ENCODE measurements around the gene MADD. TPM values are rescaled to one million over a fixed set of nuclear protein-coding genes. Genes with fewer than 3 reads are reported as not detected.

Gene MADD
- total and polyA plus RNA-seq, 2 donors (not counting 3 experiments of a cell fraction or from before 2014, with no cell fraction given) = 35.3 to 36.8 TPM

GRCh38 chr11:47264119-47264518 is 5.8 kb upstream of the MADD start:
- ChIA-PET POLR2A (no interaction called here), CTCF (interaction anchor here (3.2 kb wide), 1 partner anchor 30 kb away, joined by 10 read pairs; no protein-coding TSS in a partner anchor)
- TF ChIP-seq EZH2 (IDR thresholded peaks at IDR 0.05; ENCODE audit: borderline replicate concordance, low read depth, low read length, severe bottlenecking) (no peak), GATA2 (IDR thresholded peaks at IDR 0.05; ENCODE audit: insufficient read depth, insufficient read length, low read depth, low read length) (no peak)
- DNase-seq (ENCODE audit: low read depth, low spot score) (no peak), FAIRE-seq (no peak)
- Histone ChIP-seq H4K20me1 (replicated peaks; ENCODE audit: control insufficient read depth, extremely low read depth, insufficient read depth, low read length) (no peaks in the 10 kb centered on the region), H3K4me2 (ENCODE audit: insufficient read depth, low read length) (no peak overlapping the region), H3K79me2 (ENCODE audit: control insufficient read depth, insufficient read depth, low read length) (no peaks in the 10 kb centered on the region), H3K36me3 (ENCODE audit: control insufficient read depth in 2 of 2, extremely low read depth in 1 of 2, insufficient read depth in 2 of 2, low read length in 2 of 2) (no peaks in the 10 kb centered on the region), H3K9me1 (replicated peaks; ENCODE audit: control insufficient read depth, extremely low read depth, insufficient read depth, low read length) (no peaks in the 10 kb centered on the region), H2AFZ (ENCODE audit: low read depth, low read length) (no peak overlapping the region), H3K9ac (replicated peaks; ENCODE audit: extremely low read depth, insufficient read depth, low read length) (no peak overlapping the region), H3K4me3 (replicated peaks in 1 of 3; ENCODE audit: insufficient read depth in 1 of 3, low read depth in 1 of 3, low read length in 3 of 3) (no peak overlapping the region), H3K27me3 (ENCODE audit: control insufficient read depth in 2 of 2, insufficient read depth in 2 of 2, low read length in 2 of 2) (no peaks in the 10 kb centered on the region), H3K9me3 (replicated peaks; ENCODE audit: control insufficient read depth, insufficient read depth, low read length) (no peaks in the 10 kb centered on the region), H3K4me1 (ENCODE audit: control insufficient read depth, extremely low read depth, insufficient read depth, low read length) (peaks cover 26% of the 10 kb centered on the region), H3K27ac (ENCODE audit: insufficient read depth, low read depth, low read length) (no peak overlapping the region)
- intact Hi-C loops (cut with micrococcal nuclease) = no loop called here
- no TSS peak for BruUV-seq (replicated peaks)
- dilution Hi-C loops (cut with MboI; ENCODE audit: extremely low pct_ligation_motif_present, low sequenced_read_pairs) = no loop called here

GRCh38 chr11:47264521-47264920 is 5.4 kb upstream of the MADD start:
- Histone ChIP-seq H3K4me3 (replicated peaks in 1 of 3; ENCODE audit: insufficient read depth in 1 of 3, low read depth in 1 of 3, low read length in 3 of 3) (no peak overlapping the region), H3K36me3 (ENCODE audit: control insufficient read depth in 2 of 2, extremely low read depth in 1 of 2, insufficient read depth in 2 of 2, low read length in 2 of 2) (no peaks in the 10 kb centered on the region), H3K4me1 (ENCODE audit: control insufficient read depth, extremely low read depth, insufficient read depth, low read length) (peaks cover 28% of the 10 kb centered on the region), H4K20me1 (replicated peaks; ENCODE audit: control insufficient read depth, extremely low read depth, insufficient read depth, low read length) (no peaks in the 10 kb centered on the region), H3K9ac (replicated peaks; ENCODE audit: extremely low read depth, insufficient read depth, low read length) (no peak overlapping the region), H2AFZ (ENCODE audit: low read depth, low read length) (no peak overlapping the region), H3K27ac (ENCODE audit: insufficient read depth, low read depth, low read length) (peak overlapping the region; percentile 54), H3K9me3 (replicated peaks; ENCODE audit: control insufficient read depth, insufficient read depth, low read length) (no peaks in the 10 kb centered on the region), H3K27me3 (ENCODE audit: control insufficient read depth in 2 of 2, insufficient read depth in 2 of 2, low read length in 2 of 2) (no peaks in the 10 kb centered on the region), H3K79me2 (ENCODE audit: control insufficient read depth, insufficient read depth, low read length) (no peaks in the 10 kb centered on the region), H3K4me2 (ENCODE audit: insufficient read depth, low read length) (no peak overlapping the region), H3K9me1 (replicated peaks; ENCODE audit: control insufficient read depth, extremely low read depth, insufficient read depth, low read length) (no peaks in the 10 kb centered on the region)
- POLR2A ChIA-PET = no interaction called here
- intact Hi-C loops (cut with micrococcal nuclease) = no loop called here
- TF ChIP-seq JUN (IDR thresholded peaks at IDR 0.05; ENCODE audit: borderline replicate concordance, insufficient read depth, insufficient read length, low read depth) (no peak), CTCF (IDR thresholded peaks at IDR 0.05; ENCODE audit: extremely low read depth in 1 of 2, insufficient read depth in 1 of 2, low read depth in 1 of 2, low read length in 2 of 2) (no peak), POLR2AphosphoS5 (IDR thresholded peaks at IDR 0.05; ENCODE audit: insufficient read depth, low read depth, low read length) (no peak)
- no TSS peak for BruUV-seq (replicated peaks)
- dilution Hi-C loops (cut with MboI; ENCODE audit: extremely low pct_ligation_motif_present, low sequenced_read_pairs) = no loop called here
- DNase-seq (ENCODE audit: low read depth, low spot score) (no peak), FAIRE-seq (no peak)
- CTCF ChIA-PET = interaction anchor here (3.2 kb wide), 1 partner anchor 30 kb away, joined by 10 read pairs; no protein-coding TSS in a partner anchor

Measured in endothelial cell of umbilical vein (primary cell).